NCI-H2107 treated with DMSO at 0.1 percent for 48 hours (cell line): ENCODE data around the gene PCSK1N.

Source experiments
- DNase-seq: peaks from one replicate; lab custom pipeline; 2025; ENCODE audit not compliant: unreplicated experiment; lab: John Stamatoyannopoulos, UW

The PCSK1N gene

GRCh38 chrX:48791063-48791820 lies 44.2 kb downstream of the PCSK1N start:
- no peak for DNase-seq

GRCh38 chrX:48790477-48790876 lies 44.9 kb downstream of the PCSK1N start:
- no peak for DNase-seq

- DNase-seq = no peak
Observed at GRCh38 chrX:48789366-48790220, 45.8 kb downstream of the PCSK1N start.

- no peak for DNase-seq
Observed at GRCh38 chrX:48787505-48788443, 47.6 kb downstream of the PCSK1N start.

GRCh38 chrX:48786825-48787504 lies 48.4 kb downstream of the PCSK1N start:
- DNase-seq = no peak

GRCh38 chrX:48786341-48786800 lies 49.0 kb downstream of the PCSK1N start, which contains the start of gene GATA1:
Gene GATA1, plus strand, starts transcription at chrX:48786590. Its CDS starts 4,520 bp downstream, at chrX:48791110.
- no peak for DNase-seq

GRCh38 chrX:48785540-48786214 lies 49.7 kb downstream of the PCSK1N start:
- DNase-seq = no peak

GRCh38 chrX:48785186-48785539 lies 50.2 kb downstream of the PCSK1N start:
- no peak for DNase-seq

- no peak for DNase-seq
Observed at GRCh38 chrX:48784726-48785125, 50.7 kb downstream of the PCSK1N start.

GRCh38 chrX:48782795-48783194 lies 52.6 kb downstream of the PCSK1N start:
- DNase-seq = no peak

- no peak for DNase-seq
Observed at GRCh38 chrX:48782216-48782615, 53.2 kb downstream of the PCSK1N start.

GRCh38 chrX:48781705-48782104 lies 53.7 kb downstream of the PCSK1N start:
- no peak for DNase-seq
